Thyroid gland (tissue), 4 donors: ENCODE measurements around the gene TTC9.

ENCODE experiments used
- POLR2A ChIP-seq, 2 donors: fragments of 450-650 bp; IDR thresholded peaks; one replicate each; pipeline ENCODE4 v1.6.1; 2017; ENCODE audit warnings: antibody characterized with exemption in 2 of 2, mild to moderate bottlenecking in 2 of 2, moderate library complexity in 1 of 2
- TF ChIP-seq, protein P1 (sequence below), 6 experiments: fragments of 200-600 bp in 3 of 6; fragments of 450-650 bp in 3 of 6; sonication (generic) in 3 of 6; IDR thresholded peaks; one replicate each; pipeline ENCODE4 v1.5.1; 2016 to 2019; ENCODE audit warnings: antibody characterized with exemption in 6 of 6, mild to moderate bottlenecking in 2 of 6, inconsistent platforms in 1 of 6, moderate library complexity in 1 of 6

GRCh38 chr14:70718383-70719118, 76.8 kb downstream of the TTC9 start:
- TF ChIP-seq, protein P1, sequence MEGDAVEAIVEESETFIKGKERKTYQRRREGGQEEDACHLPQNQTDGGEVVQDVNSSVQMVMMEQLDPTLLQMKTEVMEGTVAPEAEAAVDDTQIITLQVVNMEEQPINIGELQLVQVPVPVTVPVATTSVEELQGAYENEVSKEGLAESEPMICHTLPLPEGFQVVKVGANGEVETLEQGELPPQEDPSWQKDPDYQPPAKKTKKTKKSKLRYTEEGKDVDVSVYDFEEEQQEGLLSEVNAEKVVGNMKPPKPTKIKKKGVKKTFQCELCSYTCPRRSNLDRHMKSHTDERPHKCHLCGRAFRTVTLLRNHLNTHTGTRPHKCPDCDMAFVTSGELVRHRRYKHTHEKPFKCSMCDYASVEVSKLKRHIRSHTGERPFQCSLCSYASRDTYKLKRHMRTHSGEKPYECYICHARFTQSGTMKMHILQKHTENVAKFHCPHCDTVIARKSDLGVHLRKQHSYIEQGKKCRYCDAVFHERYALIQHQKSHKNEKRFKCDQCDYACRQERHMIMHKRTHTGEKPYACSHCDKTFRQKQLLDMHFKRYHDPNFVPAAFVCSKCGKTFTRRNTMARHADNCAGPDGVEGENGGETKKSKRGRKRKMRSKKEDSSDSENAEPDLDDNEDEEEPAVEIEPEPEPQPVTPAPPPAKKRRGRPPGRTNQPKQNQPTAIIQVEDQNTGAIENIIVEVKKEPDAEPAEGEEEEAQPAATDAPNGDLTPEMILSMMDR (IDR thresholded peaks at IDR 0.05): no peak
- no peak for TF ChIP-seq POLR2A (IDR thresholded peaks at IDR 0.05)
